Esophagus (tissue), 2 donors: ENCODE results near the gene SVIP. TPM values are rescaled to one million over a fixed set of nuclear protein-coding genes. Genes with fewer than 3 reads are reported as not detected.

Source experiments
- H3K27ac ChIP-seq, 2 donors: one replicate each; pipeline ENCODE4 v1.5.1; 2013; ENCODE audit warnings: low read depth in 2 of 2, mild to moderate bottlenecking in 2 of 2, inconsistent platforms in 1 of 2, low read length in 1 of 2, moderate library complexity in 1 of 2
- H3K27me3 ChIP-seq, 2 donors: one replicate each; pipeline ENCODE4 v1.6.1; 2013; ENCODE audit warnings: low read length in 2 of 2, control low read depth in 1 of 2, mild to moderate bottlenecking in 1 of 2; ENCODE audit not compliant: insufficient read depth in 2 of 2, control insufficient read depth in 1 of 2
- H3K36me3 ChIP-seq, 2 donors: one replicate each; pipeline ENCODE4 v1.6.1; 2013; ENCODE audit warnings: low read length in 1 of 2; ENCODE audit not compliant: control insufficient read depth in 2 of 2, insufficient read depth in 2 of 2
- H3K4me1 ChIP-seq, 2 donors: one replicate each; pipeline ENCODE4 v1.6.1; 2013; ENCODE audit warnings: low read length in 1 of 2; ENCODE audit not compliant: control insufficient read depth in 2 of 2, insufficient read depth in 2 of 2
- H3K4me3 ChIP-seq, 2 donors: one replicate each; pipeline ENCODE4 v1.5.1; 2013; ENCODE audit warnings: low read length in 2 of 2, mild to moderate bottlenecking in 2 of 2, low read depth in 1 of 2, moderate library complexity in 1 of 2
- H3K9me3 ChIP-seq, 2 donors: one replicate each; pipeline ENCODE4 v1.6.1; 2013; ENCODE audit warnings: mild to moderate bottlenecking in 2 of 2, low read depth in 1 of 2, low read length in 1 of 2, moderate library complexity in 1 of 2; ENCODE audit not compliant: control insufficient read depth in 2 of 2, insufficient read depth in 1 of 2
- WGBS, 2 donors: extraction: QIAGEN DNeasy Blood & Tissue Kit; methylation state at CpG; one replicate each; pipeline ENCODE4 v1.1.7; 2013; 5-methylcytosine and 5-hydroxymethylcytosine counted together
- polyA plus RNA-seq, 2 donors: library from polyadenylated mRNA; stranded (reverse); fragments of 200-250 nt; gene quantifications; one replicate each; pipeline ENCODE4 v1.2.3, GENCODE V29; 2013
- donor health status: healthy with polysubstance abuse.
- donor health status: Bipolar disorder and iron deficiency.

SVIP gene
- polyA plus RNA-seq, 2 donors = 9.2 to 10.3 TPM

DNA sequence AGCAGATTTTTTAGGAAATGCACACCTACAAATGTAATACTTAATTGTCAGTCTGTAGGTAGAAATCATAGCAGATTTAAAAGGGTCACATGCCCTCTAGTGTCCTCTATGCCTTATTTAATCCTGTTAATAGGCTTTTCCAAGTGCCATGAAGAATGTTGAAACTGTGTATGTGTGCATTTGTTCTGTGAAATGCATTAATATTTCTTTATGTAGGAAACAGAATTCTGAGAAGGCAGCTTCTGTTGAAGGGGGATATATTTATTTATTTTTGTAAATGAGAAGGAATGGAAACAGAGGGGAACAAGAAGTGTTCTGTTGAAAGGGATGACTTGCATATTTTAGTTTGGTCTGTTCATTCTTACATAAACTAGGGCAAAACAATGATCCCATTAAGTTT, 51.0 kb downstream of the SVIP start:
- no peak overlapping the region for H3K4me3 ChIP-seq
- H3K9me3 ChIP-seq = no peaks in the 10 kb centered on the region
- H3K27ac ChIP-seq = no peak overlapping the region
- no peaks in the 10 kb centered on the region for H3K27me3 ChIP-seq
- no peaks in the 10 kb centered on the region for H3K4me1 ChIP-seq
- H3K36me3 ChIP-seq = no peaks in the 10 kb centered on the region

DNA sequence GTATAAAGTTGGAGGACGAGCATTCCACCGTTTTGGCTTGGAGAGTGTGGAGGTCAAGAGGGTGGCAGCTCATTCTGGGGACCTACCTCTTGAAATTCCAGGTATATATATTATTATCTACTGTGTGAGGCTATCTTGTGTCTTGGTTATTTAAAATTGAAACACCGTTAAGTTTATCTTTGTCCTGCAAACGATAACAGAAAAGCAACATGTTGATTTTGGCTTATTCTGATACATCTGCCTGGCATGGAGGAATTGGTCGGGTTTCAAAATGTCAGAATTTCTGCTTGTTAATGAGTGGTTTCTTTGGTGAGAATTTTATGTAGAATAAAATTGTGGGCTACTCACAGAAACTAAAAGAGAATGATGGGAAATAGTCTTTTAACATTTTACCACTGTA, 54.4 kb downstream of the SVIP start:
- Histone ChIP-seq H3K27me3 (no peaks in the 10 kb centered on the region), H3K36me3 (no peaks in the 10 kb centered on the region), H3K27ac (no peak overlapping the region), H3K4me1 (no peaks in the 10 kb centered on the region), H3K9me3 (no peaks in the 10 kb centered on the region), H3K4me3 (no peak overlapping the region)
- 76 to 80% methylated on average over 5 of the region's 5 CpGs for WGBS, 2 donors

- Histone ChIP-seq H3K4me1 (no peaks in the 10 kb centered on the region), H3K9me3 (no peaks in the 10 kb centered on the region), H3K4me3 (no peak overlapping the region), H3K36me3 (no peaks in the 10 kb centered on the region), H3K27ac (no peak overlapping the region), H3K27me3 (no peaks in the 10 kb centered on the region)
- 78 to 84% methylated on average over 2 of the region's 2 CpGs for WGBS, 2 donors
Observed at GRCh38 chr11:22774716-22775115, 54.9 kb downstream of the SVIP start.

DNA sequence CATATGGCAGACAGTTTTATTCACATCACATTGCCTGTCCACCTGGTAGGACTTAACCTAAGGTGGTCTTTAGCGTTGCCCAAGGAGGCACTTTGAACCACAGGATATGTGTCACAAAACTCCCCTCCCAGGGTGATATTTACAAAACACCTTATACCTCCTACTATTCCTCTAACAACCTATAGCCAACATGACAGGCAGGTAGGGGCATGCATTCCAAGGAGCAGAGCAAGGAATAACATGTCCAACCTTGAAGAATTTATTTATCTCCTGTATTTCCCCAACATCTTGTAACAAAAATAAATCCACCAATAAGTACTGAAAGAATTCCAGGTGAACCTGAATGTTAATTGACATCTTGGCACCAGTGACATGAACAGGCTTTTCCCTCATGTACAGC, 60.5 kb downstream of the SVIP start:
- 74 to 77% methylated on average over 1 of the region's 1 CpG for WGBS, 2 donors
- no peak overlapping the region for H3K27ac ChIP-seq
- no peaks in the 10 kb centered on the region for H3K36me3 ChIP-seq
- no peaks in the 10 kb centered on the region for H3K4me1 ChIP-seq
- H3K27me3 ChIP-seq = no peaks in the 10 kb centered on the region
- H3K4me3 ChIP-seq = no peak overlapping the region
- H3K9me3 ChIP-seq = no peaks in the 10 kb centered on the region

Other genes with a start within 250 kb of the SVIP start
- gene FANCF, start 204.0 kb downstream of the SVIP start, polyA plus RNA-seq = 1 to 10 TPM; 3.7 to 4.6 TPM
- under 1 TPM; 0.43 to 0.46 TPM for gene GAS2, start 163.2 kb downstream of the SVIP start, polyA plus RNA-seq
- gene CCDC179, start 30.7 kb upstream of the SVIP start, polyA plus RNA-seq = not detected